Measurements from ENCODE around the gene BLVRA. TPM values are rescaled to one million over a fixed set of nuclear protein-coding genes. Genes with fewer than 3 reads are reported as not detected.
"Not testable (repeated sequence)": the region's sequence is repeated elsewhere in the genome, so short reads cannot be mapped to it uniquely, and the experiment has no call there.

BLVRA gene
- total RNA-seq: 25.5 and 28.6 TPM in 2 replicates

DNA sequence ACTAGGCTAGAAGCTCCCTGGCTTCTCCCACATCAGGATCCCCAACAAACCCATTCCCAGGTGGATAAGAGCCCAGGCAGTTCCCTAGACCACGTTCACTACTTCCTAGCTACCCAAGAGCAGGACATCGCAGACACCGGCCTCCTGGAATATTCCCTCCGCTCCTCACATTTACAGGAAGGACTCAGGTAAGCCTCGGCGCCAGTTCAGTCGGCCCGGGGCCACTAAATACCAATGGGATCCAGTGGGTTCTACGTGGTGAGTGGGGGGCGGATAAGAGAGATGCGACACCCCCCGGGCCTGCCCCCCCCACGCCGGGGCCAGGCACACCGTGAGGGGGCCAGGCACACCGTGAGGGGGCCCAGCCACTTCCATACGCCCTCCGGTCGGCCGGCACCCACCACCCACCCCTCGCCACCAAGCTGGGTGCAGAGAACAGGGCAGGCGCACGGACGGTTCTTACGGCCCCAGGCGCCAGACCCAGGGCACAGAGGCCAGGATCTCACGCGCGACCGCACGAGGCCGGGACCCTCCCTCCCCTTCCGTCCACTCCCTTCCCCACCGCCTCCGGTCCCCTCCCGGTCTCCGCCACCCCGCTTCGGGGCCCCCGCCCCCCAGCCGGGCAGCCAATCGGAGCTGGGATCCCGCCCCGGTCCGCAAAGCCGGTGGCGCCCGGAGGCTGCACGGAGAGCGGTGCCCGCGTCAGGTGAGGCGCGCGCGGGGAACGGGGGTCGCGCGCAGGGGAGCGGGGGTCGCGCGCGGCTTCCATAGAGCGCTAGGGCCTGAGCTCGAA lies at the start of gene BLVRA:
TSS of gene BLVRA (plus strand) at position 652 of the 793 bp plus-strand sequence. CDS start 12,479 bp downstream, outside the sequence.
- intact Hi-C loops (cut with micrococcal nuclease): loop anchor here (2.0 to 5.0 kb wide), 2 partner anchors 81 to 324 kb away; partner anchors contain the start of gene POLM

- intact Hi-C loops (cut with micrococcal nuclease): no loop called here
Observed at GRCh38 chr7:43711503-43711902, 47.0 kb upstream of the BLVRA start.

DNA sequence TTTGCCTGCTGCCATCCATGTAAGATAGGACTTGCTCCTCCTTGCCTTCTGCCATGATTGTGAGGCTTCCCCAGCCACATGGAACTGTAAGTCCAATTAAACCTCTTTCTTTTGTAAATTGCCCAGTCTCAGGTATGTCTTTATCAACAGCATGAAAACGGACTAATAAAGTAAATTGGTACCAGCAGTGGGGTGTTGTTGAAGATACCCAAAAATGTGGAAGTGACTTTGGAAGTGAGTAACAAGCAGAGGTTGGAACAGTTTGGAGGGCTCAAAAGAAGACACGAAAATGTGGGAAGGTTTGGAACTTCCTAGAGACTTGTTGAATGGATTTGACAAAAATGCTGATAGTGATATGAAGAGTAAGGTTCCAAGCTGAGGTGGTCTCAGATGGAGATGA lies 42.5 kb upstream of the BLVRA start:
- intact Hi-C loops (cut with micrococcal nuclease): not testable (repeated sequence)

- intact Hi-C loops (cut with micrococcal nuclease): no loop called here
Observed at GRCh38 chr7:43716598-43716997, 41.9 kb upstream of the BLVRA start.

DNA sequence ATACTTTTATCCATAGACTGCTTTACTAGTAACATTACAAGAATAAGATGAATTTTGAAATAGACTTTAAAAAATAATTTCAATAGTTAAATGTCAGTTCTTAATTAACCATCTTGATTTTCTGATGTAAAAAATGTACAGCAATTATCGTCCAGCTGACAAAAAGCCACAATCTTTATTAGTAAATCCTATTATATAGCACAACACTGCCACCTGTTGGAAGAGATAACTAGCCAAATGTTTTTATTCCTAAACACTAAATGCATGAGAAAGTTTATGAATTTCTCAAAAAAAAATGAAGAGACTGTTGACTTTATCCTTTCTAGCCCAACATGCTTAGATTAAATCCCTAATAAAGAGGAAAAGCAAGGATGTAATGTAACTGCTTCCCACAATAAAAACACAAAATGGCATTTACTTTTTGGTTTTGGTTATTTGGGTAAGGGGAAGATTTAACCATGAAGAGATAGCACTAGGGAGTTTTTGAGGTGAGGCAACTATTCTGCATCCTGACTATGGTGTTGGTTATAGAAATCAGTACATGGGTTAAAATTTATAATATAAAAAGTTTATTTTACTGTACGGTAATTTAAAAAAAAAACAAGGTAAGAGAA lies 37.2 kb upstream of the BLVRA start:
- intact Hi-C loops (cut with micrococcal nuclease): loop anchor here (1.0 to 2.0 kb wide), 3 partner anchors 118 to 780 kb away; no protein-coding TSS in a partner anchor

GRCh38 chr7:43723007-43723341 lies 35.5 kb upstream of the BLVRA start:
- intact Hi-C loops (cut with micrococcal nuclease): no loop called here

- intact Hi-C loops (cut with micrococcal nuclease): loop anchor here (5.0 kb wide), 2 partner anchors 182 to 793 kb away; partner anchors contain the start of genes MRPL32, PSMA2 and URGCP
Observed at GRCh38 chr7:43725251-43725650, 33.2 kb upstream of the BLVRA start.

DNA sequence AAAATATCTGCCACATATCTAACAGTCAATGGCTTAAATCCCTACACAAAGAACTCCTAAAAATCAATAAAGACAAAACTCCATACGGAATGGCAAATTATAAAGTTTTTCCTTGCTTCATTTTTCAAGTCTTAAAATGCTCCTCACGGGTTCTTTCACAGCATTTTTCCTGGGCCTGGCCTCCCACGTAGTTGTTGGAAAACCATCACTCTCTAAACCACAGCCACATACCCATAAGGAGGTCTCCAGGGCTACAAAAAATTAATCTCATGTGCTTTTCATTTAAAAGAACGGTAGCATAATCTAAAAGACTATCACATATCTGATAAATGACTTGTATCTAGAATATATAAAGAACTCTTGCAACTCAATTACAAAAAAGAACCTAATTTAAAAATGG lies 32.0 kb upstream of the BLVRA start:
- intact Hi-C loops (cut with micrococcal nuclease): loop anchor here (5.0 kb wide), 2 partner anchors 181 to 794 kb away; partner anchors contain the start of genes MRPL32, PSMA2 and URGCP

DNA sequence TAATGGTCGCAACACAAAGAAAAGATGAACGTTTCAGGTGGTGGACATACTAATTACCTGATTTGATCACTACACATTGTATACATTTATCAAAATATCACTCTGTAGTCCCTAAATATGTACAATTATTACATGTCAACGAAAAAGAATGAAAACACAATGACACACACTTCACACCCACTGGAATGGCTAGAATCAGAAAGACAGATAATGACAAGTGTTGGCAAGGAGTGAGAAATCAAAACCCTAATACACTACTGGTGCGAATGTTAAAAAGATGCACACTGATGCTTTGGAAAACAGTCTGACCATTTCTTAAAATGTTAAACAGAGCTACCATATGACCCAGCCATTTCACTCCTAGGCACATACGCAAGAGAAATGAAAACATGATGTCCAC lies 31.5 kb upstream of the BLVRA start:
- intact Hi-C loops (cut with micrococcal nuclease): loop anchor here (5.0 kb wide), 2 partner anchors 180 to 795 kb away; partner anchors contain the start of genes MRPL32, PSMA2 and URGCP

DNA sequence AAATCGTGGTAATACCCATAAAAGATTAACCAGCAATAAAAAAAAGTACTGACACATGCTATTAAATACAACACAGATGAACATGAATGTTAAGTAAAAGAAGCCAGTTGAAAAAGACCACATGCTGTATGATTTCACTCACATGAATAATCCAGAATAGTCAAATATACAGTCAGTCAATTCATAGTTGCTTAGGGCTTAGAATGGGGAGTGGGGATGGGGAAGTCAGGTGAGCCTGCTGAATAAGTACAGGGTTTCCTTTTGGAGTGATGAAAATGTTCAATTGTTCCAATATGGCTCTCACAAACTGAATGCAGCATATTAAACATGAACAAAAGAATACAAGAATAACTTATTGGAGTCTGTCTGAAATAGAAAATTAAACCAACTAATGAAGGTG lies 31.0 kb upstream of the BLVRA start:
- intact Hi-C loops (cut with micrococcal nuclease): loop anchor here (5.0 kb wide), 2 partner anchors 180 to 795 kb away; partner anchors contain the start of genes MRPL32, PSMA2 and URGCP

DNA sequence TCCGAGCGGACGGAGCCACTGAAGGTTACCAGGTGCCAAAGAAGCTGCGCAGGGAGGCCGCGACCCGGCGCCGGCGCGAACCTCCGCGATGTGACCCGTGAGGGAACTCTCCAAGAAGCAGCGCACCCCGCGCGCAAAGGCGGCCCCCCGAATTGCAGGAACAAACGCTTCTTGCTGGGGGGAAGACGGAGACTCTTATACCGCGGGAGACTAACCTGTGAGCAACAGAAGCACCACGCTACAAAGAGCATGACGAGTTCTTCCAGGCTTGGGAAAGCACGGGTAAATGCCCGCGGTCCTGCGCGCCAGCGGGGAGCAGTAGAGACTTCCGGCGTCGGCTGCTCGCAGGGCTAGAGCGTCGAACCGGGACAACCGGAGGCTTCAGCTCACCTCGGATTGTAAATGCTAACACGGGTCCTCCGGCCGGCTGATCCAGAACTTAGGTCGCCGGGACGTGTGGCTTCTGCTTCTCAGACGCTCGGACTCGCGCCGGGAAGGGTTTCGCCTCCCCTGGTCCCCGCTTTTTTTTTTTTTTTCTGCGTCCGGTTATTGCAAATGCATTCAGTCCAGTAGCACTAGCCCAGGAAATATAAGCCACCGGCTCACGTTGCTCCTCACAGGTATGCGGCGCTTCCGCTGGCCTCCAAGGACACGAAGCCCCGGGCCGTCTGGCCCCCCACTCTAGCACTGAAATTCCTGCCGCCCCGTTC lies 29.1 kb upstream of the BLVRA start, which contains the start of gene COA1:
TSS of gene COA1 (minus strand) at position 310 of the 710 bp plus-strand sequence. CDS start 80,909 bp downstream, outside the sequence.
- intact Hi-C loops (cut with micrococcal nuclease): loop anchor here (1.0 to 5.0 kb wide), 5 partner anchors 30 to 797 kb away; partner anchors contain the start of genes MRPL32, PSMA2, STK17A and URGCP

- intact Hi-C loops (cut with micrococcal nuclease): loop anchor here (1.0 to 5.0 kb wide), 5 partner anchors 29 to 798 kb away; partner anchors contain the start of genes MRPL32, PSMA2, STK17A and URGCP
Observed at GRCh38 chr7:43729924-43730248, 28.6 kb upstream of the BLVRA start.

DNA sequence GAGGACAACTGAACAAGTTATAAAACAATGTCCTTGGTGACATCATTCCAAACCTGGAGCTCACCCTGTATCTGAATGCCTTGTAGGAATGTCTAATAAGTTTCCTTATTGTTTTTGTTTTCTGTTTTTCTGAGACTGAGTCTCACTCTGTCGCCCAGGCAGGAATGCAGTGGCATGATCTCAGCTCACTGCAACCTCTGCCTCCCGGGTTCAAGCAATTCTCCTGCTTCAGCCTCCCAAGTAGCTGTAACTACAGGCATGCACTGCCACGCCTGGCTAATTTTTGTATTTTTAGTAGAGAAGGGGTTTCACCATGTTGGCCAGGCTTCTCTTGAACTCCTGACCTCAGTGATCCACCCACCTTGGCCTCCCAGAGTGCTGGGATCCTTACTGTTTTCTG lies 27.0 kb upstream of the BLVRA start:
- intact Hi-C loops (cut with micrococcal nuclease): not testable (repeated sequence)

- intact Hi-C loops (cut with micrococcal nuclease): not testable (repeated sequence)
Observed at GRCh38 chr7:43734575-43735332, 23.7 kb upstream of the BLVRA start.

DNA sequence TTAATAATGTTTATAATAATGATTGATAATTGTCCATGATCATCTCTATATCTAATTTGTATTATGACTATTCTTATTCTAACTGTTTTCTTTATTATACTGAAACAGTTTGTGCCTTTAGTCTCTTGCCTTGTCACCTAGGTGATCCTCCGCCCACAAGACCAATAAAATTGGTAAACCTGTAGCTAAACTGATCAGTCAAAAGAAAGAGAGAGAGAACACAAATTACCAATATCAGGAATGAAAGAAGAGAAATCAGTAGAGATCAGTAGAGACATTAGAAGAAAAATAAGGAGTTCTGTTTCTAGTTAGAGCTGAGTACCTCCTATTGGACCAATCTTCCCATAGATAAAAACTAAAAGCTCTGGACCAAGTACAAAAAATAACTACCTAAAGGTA lies 23.1 kb upstream of the BLVRA start:
- intact Hi-C loops (cut with micrococcal nuclease): no loop called here

- intact Hi-C loops (cut with micrococcal nuclease): no loop called here
Observed at GRCh38 chr7:43735802-43736603, 22.5 kb upstream of the BLVRA start.

DNA sequence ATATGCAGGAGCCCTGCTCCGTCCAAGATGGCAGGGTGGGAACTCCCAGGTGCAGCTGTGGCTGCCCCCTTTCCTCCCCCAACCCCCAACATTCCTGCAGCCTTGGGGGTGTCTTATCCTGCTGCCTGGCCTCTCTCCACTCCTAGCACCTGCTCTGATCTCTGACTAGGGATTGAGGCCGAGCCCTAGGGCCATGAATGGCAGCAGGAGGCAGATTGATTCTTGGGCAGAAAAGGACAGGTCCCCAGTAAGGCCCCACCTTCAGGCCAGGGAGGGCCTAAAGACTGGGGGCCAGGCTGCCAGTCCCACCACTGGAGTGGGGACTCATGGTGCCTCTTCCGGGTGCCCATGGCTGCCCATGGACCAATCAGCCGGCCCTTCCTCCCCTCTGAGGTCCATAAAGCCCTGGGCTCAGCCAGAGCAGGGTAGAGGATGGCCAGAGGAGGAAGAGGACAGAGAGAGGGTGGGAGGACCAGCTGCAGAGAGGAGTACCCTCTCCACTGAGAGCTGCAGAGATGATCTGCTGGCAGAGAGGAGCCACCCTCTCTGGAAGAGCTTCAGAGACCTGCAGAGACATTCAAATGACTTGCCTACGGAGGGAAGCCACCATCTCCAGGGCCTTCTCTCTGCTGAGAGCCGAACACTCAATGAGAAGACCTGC lies 20.9 kb upstream of the BLVRA start:
- intact Hi-C loops (cut with micrococcal nuclease): no loop called here

GRCh38 chr7:43742692-43743091 lies 15.8 kb upstream of the BLVRA start:
- intact Hi-C loops (cut with micrococcal nuclease): no loop called here

GRCh38 chr7:43747328-43748105 lies 11.0 kb upstream of the BLVRA start:
- intact Hi-C loops (cut with micrococcal nuclease): no loop called here
